PC-3 (cell line): ENCODE results near the gene ETV3L. TPM values are rescaled to one million over a fixed set of nuclear protein-coding genes. Genes with fewer than 3 reads are reported as not detected.

Source experiments
- ATAC-seq: fragments of 200-7000 bp; cut with Tn5 transposase; 2 replicates; pipeline ENCODE4 v1.9.1; 2020; ENCODE audit warnings: mild to moderate bottlenecking, moderate library complexity
- BruUV-seq: library from RNA; stranded (reverse); fragments of 400-500 nt; replicated peaks from 2 replicates; lab custom pipeline; 2021; lab: Mats Ljungman, UMichigan
- CTCF ChIA-PET: fragments of 300-600 bp; sonication (Branson Sonifier 250); formaldehyde crosslinking; loops from one replicate; lab custom pipeline; 2022; ENCODE audit warnings: antibody characterized with exemption; lab: Charles Lee
- POLR2A ChIA-PET: fragments of 300-600 bp; sonication (Branson Sonifier 250); formaldehyde crosslinking; loops from one replicate; lab custom pipeline; 2022; ENCODE audit warnings: antibody characterized with exemption; ENCODE audit not compliant: unreplicated experiment; lab: Charles Lee
- DNase-seq: peaks from one replicate; pipeline ENCODE4 v3.0.0-alpha.2; 2015
- H2AFZ ChIP-seq: fragments of 300-600 bp; sonication (generic); 2 replicates; pipeline ENCODE4 v1.6.0; 2016; ENCODE audit warnings: antibody characterized with exemption, low read length
- H3F3A ChIP-seq: fragments of 300-600 bp; sonication (generic); one replicate; pipeline ENCODE4 v1.6.0; 2017; ENCODE audit warnings: antibody characterized with exemption, low read length, control low read depth, mild to moderate bottlenecking; ENCODE audit not compliant: unreplicated experiment
- H3K27ac ChIP-seq: fragments of 300-600 bp; sonication (generic); 2 replicates; pipeline ENCODE4 v1.5.1; 2016; ENCODE audit warnings: mild to moderate bottlenecking, low read length
- H3K27me3 ChIP-seq: fragments of 300-600 bp; sonication (generic); 2 replicates; pipeline ENCODE4 v1.6.1; 2016; ENCODE audit warnings: low read length, mixed read lengths
- H3K36me3 ChIP-seq: fragments of 300-600 bp; sonication (generic); 2 replicates; pipeline ENCODE4 v1.6.1; 2016; ENCODE audit warnings: low read depth, mixed run types, low read length, mixed read lengths
- H3K4me1 ChIP-seq: fragments of 300-600 bp; sonication (generic); 2 replicates; pipeline ENCODE4 v1.5.1; 2016; ENCODE audit warnings: low read length; ENCODE audit not compliant: insufficient read depth
- H3K4me2 ChIP-seq: fragments of 300-600 bp; sonication (generic); 2 replicates; pipeline ENCODE4 v1.6.0; 2016; ENCODE audit warnings: low read length
- H3K4me3 ChIP-seq: fragments of 300-600 bp; sonication (generic); 2 replicates; pipeline ENCODE4 v1.5.1; 2016; ENCODE audit warnings: mild to moderate bottlenecking, low read length, mixed read lengths
- H3K79me2 ChIP-seq: fragments of 300-600 bp; sonication (generic); 2 replicates; pipeline ENCODE4 v1.6.1; 2017; ENCODE audit warnings: low read length, mixed read lengths
- H3K9ac ChIP-seq: fragments of 300-600 bp; sonication (generic); 2 replicates; pipeline ENCODE4 v1.6.0; 2016; ENCODE audit warnings: mild to moderate bottlenecking, low read length
- H3K9me2 ChIP-seq: fragments of 300-600 bp; sonication (generic); replicated peaks from 2 replicates; pipeline ENCODE4 v1.6.1; 2016; ENCODE audit warnings: mixed run types, low read length, mixed read lengths
- H3K9me3 ChIP-seq: fragments of 300-600 bp; sonication (generic); 2 replicates; pipeline ENCODE4 v1.6.1; 2016; ENCODE audit warnings: low read length, mixed read lengths
- H4K20me1 ChIP-seq: fragments of 300-600 bp; sonication (generic); 2 replicates; pipeline ENCODE4 v1.6.1; 2016; ENCODE audit warnings: low read length, mixed read lengths
- EZH2 ChIP-seq: fragments of 300-600 bp; sonication (generic); IDR thresholded peaks from one replicate; pipeline ENCODE4 v1.6.1; 2017; ENCODE audit warnings: antibody characterized with exemption, mild to moderate bottlenecking, low read length; ENCODE audit not compliant: unreplicated experiment
- EZH2phosphoT487 ChIP-seq: fragments of 300-600 bp; sonication (generic); IDR thresholded peaks from 2 replicates; pipeline ENCODE4 v1.6.1; 2018; ENCODE audit warnings: mild to moderate bottlenecking, antibody characterized with exemption, low read length, borderline replicate concordance
- intact Hi-C: fragments of 100-400 bp; cut with micrococcal nuclease; formaldehyde crosslinking; loops from 2 replicates; pipeline ENCODE4 v1.9.0; 2023
- total RNA-seq: library from RNA; depleted of rRNA; stranded (reverse); fragments of >200 nt; gene quantifications from 2 replicates; pipeline ENCODE4 v1.2.3, GENCODE V29; 2014
- TF ChIP-seq, protein P1 (sequence below): fragments of 300-600 bp; sonication (generic); conservative IDR thresholded peaks from 2 replicates; pipeline ENCODE4 v1.5.1; 2017; ENCODE audit warnings: antibody characterized with exemption, low read depth, mild to moderate bottlenecking, low read length

Gene ETV3L
- total RNA-seq, 1 experiment from 2014 or later, result not detected

DNA sequence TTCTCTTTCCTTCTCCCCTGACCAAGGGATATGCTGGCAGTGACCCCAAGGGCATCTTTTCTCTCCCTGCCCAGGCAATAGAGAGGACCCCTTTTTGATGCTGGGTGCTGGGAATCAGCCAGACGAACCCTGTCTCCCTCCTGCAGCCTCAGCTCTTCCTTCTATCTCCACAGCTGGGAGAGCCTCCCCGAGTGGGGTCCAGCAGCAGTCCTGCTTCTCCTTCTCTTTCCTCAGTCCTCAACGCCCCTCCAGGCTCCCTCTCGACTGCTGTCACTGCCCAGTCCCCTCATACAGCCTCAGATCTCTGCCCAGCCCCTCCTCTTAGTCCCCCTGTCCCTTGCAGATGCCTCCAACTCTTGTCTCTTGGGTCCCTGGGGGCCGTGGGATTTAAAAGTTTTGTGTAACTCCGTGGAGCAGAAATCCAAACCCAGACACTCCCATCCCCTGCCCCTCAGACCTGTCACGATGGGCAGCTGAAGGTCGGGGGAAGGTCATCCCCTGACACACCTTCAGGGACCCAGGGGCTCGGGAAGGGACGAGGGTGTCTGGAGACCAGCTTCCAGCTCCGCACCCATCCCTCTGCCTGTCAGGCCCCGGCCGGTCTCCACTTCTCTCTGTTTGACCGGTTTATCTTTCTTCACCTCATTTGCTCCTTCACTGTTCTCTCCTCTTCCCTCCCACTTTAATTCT lies 5.8 kb upstream of the ETV3L start:
- no peaks in the 10 kb centered on the region for H3K9me2 ChIP-seq
- no peaks in the 10 kb centered on the region for H4K20me1 ChIP-seq
- H3K36me3 ChIP-seq, result no peaks in the 10 kb centered on the region
- BruUV-seq, result no TSS peak
- H3K79me2 ChIP-seq, result no peaks in the 10 kb centered on the region
- no peaks in the 10 kb centered on the region for H3K9me3 ChIP-seq
- H3K4me1 ChIP-seq, result peaks cover 22% of the 10 kb centered on the region
- intact Hi-C loops, result no loop called here
- no peak overlapping the region for H3K4me2 ChIP-seq
- H3K27me3 ChIP-seq, result no peaks in the 10 kb centered on the region
- no peak overlapping the region for H3K4me3 ChIP-seq
- no peak overlapping the region for H3K9ac ChIP-seq
- CTCF ChIA-PET, result interaction anchor here (2.3 kb wide), 1 partner anchor 15 kb away, joined by 6 read pairs; no protein-coding TSS in a partner anchor
- no peak overlapping the region for H2AFZ ChIP-seq
- no peaks in the 10 kb centered on the region for H3F3A ChIP-seq
- DNase-seq, result no peak
- no peak for ATAC-seq
- POLR2A ChIA-PET, result no interaction called here
- TF ChIP-seq, protein P1, sequence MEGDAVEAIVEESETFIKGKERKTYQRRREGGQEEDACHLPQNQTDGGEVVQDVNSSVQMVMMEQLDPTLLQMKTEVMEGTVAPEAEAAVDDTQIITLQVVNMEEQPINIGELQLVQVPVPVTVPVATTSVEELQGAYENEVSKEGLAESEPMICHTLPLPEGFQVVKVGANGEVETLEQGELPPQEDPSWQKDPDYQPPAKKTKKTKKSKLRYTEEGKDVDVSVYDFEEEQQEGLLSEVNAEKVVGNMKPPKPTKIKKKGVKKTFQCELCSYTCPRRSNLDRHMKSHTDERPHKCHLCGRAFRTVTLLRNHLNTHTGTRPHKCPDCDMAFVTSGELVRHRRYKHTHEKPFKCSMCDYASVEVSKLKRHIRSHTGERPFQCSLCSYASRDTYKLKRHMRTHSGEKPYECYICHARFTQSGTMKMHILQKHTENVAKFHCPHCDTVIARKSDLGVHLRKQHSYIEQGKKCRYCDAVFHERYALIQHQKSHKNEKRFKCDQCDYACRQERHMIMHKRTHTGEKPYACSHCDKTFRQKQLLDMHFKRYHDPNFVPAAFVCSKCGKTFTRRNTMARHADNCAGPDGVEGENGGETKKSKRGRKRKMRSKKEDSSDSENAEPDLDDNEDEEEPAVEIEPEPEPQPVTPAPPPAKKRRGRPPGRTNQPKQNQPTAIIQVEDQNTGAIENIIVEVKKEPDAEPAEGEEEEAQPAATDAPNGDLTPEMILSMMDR, result no peak
- TF ChIP-seq EZH2, result no peak
- TF ChIP-seq EZH2phosphoT487, result no peak
- no peak overlapping the region for H3K27ac ChIP-seq

DNA sequence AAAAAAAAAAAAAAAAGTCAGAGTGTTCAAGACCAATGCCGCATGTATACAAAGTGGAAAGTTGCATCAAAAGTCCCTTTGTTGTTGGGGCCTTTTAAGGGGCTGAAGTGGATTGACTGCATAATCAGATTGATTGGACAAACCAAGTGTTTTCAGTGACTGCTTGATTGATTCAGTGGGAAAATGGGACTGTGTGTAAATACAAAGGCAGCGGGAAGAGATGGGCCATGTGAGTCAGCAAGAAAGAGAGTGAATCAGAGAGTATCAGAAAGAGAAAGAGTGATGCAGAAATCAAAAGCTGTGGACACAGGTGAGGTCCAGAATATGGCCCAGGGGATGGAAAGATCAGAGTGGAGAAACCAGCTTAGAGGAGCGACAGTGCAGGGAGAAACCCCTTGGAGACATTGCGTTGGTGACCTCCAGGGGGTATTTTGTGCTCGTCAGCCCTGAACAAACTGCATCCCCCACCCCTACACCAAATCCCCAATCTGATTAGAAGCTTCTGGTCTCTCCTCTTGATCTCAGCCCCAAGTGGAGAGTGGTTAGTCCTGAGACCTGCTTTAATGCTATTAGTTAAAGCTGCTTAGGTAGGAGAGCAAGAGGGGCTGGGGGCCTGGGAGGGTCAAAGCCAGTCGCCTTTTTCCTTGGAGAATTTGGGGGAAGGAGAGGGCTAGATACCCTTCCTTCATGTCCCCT lies 5.1 kb upstream of the ETV3L start:
- Histone ChIP-seq H3K9me3 (no peaks in the 10 kb centered on the region), H3K9ac (peak overlapping the region; percentile 10; the same call in 1 of the 2 replicates), H3K4me3 (no peak overlapping the region), H3K4me1 (peaks cover 22% of the 10 kb centered on the region), H2AFZ (peak overlapping the region; percentile 35; the same call in 1 of the 2 replicates), H3K9me2 (no peaks in the 10 kb centered on the region), H3F3A (no peaks in the 10 kb centered on the region), H4K20me1 (no peaks in the 10 kb centered on the region), H3K79me2 (no peaks in the 10 kb centered on the region), H3K27me3 (no peaks in the 10 kb centered on the region), H3K4me2 (no peak overlapping the region), H3K27ac (peak overlapping the region; percentile 33), H3K36me3 (no peaks in the 10 kb centered on the region)
- no TSS peak for BruUV-seq
- intact Hi-C loops, result no loop called here
- POLR2A ChIA-PET, result no interaction called here
- ATAC-seq (peak; percentile 36; the same call in 1 of the 2 replicates), DNase-seq (peak; percentile 58)
- TF ChIP-seq, protein P1, result no peak
- TF ChIP-seq EZH2, result no peak
- CTCF ChIA-PET, result interaction anchor here (2.3 kb wide), 1 partner anchor 15 kb away, joined by 6 read pairs; no protein-coding TSS in a partner anchor

DNA sequence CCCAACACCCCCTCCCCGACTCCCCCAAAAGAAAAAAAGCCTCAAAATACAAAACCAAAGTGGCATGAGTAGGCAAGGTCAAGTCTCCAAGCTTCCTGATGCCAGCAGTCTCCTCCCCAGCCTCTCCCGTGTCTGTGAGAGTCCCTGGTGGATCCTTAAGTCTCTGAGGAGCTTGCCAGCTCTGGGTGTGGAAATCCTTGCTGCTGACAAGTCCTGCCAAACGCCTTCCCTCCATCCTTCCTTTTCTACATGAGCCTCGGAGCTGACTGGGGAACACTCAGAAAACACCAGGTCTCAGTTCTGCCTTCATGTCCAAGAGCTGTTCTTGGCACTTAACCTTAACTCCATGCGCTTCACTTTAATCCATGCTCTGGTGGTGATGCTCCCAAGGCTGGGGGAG lies 3.7 kb upstream of the ETV3L start:
- ChIA-PET POLR2A (no interaction called here), CTCF (no interaction called here)
- H3K27ac ChIP-seq, result no peak overlapping the region
- TF ChIP-seq EZH2phosphoT487 (no peak), EZH2 (no peak)
- TF ChIP-seq, protein P1, result no peak
- H3K9me3 ChIP-seq, result no peaks in the 10 kb centered on the region
- no peak overlapping the region for H3K9ac ChIP-seq
- DNase-seq, result no peak
- intact Hi-C loops, result no loop called here
- H3K9me2 ChIP-seq, result no peaks in the 10 kb centered on the region
- no peak overlapping the region for H3K4me2 ChIP-seq
- H4K20me1 ChIP-seq, result no peaks in the 10 kb centered on the region
- H3K4me1 ChIP-seq, result peaks cover 22% of the 10 kb centered on the region
- no peak overlapping the region for H3K4me3 ChIP-seq
- BruUV-seq, result no TSS peak
- ATAC-seq, result no peak
- H3F3A ChIP-seq, result no peaks in the 10 kb centered on the region
- no peak overlapping the region for H2AFZ ChIP-seq
- no peaks in the 10 kb centered on the region for H3K79me2 ChIP-seq
- H3K36me3 ChIP-seq, result no peaks in the 10 kb centered on the region
- H3K27me3 ChIP-seq, result no peaks in the 10 kb centered on the region
